NCI-H1694 treated with DMSO at 0.1 percent for 48 hours (cell line): ENCODE data around the gene OR5AK2.
"Not testable (repeated sequence)": the region's sequence is repeated elsewhere in the genome, so short reads cannot be mapped to it uniquely, and the experiment has no call there.

ENCODE experiments used
- DNase-seq: peaks from one replicate; lab custom pipeline; 2025; lab: John Stamatoyannopoulos, UW

Gene OR5AK2

GRCh38 chr11:56988614-56989013 lies at the start of gene OR5AK2:
Gene OR5AK2 (plus strand): TSS chr11:56988914. CDS start chr11:56988914, 0 bp downstream.
- no peak for DNase-seq

GRCh38 chr11:56945526-56945925 lies 43.2 kb upstream of the OR5AK2 start:
- DNase-seq = not testable (repeated sequence)

GRCh38 chr11:56948991-56949515 lies 39.7 kb upstream of the OR5AK2 start:
- no peak for DNase-seq

GRCh38 chr11:56950510-56950909 lies 38.2 kb upstream of the OR5AK2 start:
- DNase-seq = no peak

GRCh38 chr11:56953907-56954306 lies 34.8 kb upstream of the OR5AK2 start:
- DNase-seq = not testable (repeated sequence)

GRCh38 chr11:56961609-56962008 lies 27.1 kb upstream of the OR5AK2 start:
- no peak for DNase-seq

- DNase-seq = no peak
Measured at GRCh38 chr11:56967726-56968125, 21.0 kb upstream of the OR5AK2 start.

GRCh38 chr11:56968524-56968923 lies 20.2 kb upstream of the OR5AK2 start:
- DNase-seq = no peak

GRCh38 chr11:56977314-56977713 lies 11.4 kb upstream of the OR5AK2 start:
- DNase-seq = no peak

GRCh38 chr11:56990702-56991101 lies 2.0 kb downstream of the OR5AK2 start:
- no peak for DNase-seq

- DNase-seq = no peak
Measured at GRCh38 chr11:56994532-56994931, 5.8 kb downstream of the OR5AK2 start.

- DNase-seq = no peak
Measured at GRCh38 chr11:57001674-57002401, 13.1 kb downstream of the OR5AK2 start.

- DNase-seq = no peak
Measured at GRCh38 chr11:57008373-57008772, 19.7 kb downstream of the OR5AK2 start.

- DNase-seq = no peak
Measured at GRCh38 chr11:57015679-57016078, 27.0 kb downstream of the OR5AK2 start.

- DNase-seq = no peak
Measured at GRCh38 chr11:57031556-57031955, 42.8 kb downstream of the OR5AK2 start.
